GM19035 (cell line): ENCODE measurements around the gene AGXT.
"Not testable (repeated sequence)": the region's sequence is repeated elsewhere in the genome, so short reads cannot be mapped to it uniquely, and the experiment has no call there.

ENCODE experiments used
- ATAC-seq: cut with Tn5 transposase; IDR thresholded peaks from one replicate; pipeline ENCODE4 v1.9.1; 2021; ENCODE audit not compliant: unreplicated experiment

AGXT gene

DNA sequence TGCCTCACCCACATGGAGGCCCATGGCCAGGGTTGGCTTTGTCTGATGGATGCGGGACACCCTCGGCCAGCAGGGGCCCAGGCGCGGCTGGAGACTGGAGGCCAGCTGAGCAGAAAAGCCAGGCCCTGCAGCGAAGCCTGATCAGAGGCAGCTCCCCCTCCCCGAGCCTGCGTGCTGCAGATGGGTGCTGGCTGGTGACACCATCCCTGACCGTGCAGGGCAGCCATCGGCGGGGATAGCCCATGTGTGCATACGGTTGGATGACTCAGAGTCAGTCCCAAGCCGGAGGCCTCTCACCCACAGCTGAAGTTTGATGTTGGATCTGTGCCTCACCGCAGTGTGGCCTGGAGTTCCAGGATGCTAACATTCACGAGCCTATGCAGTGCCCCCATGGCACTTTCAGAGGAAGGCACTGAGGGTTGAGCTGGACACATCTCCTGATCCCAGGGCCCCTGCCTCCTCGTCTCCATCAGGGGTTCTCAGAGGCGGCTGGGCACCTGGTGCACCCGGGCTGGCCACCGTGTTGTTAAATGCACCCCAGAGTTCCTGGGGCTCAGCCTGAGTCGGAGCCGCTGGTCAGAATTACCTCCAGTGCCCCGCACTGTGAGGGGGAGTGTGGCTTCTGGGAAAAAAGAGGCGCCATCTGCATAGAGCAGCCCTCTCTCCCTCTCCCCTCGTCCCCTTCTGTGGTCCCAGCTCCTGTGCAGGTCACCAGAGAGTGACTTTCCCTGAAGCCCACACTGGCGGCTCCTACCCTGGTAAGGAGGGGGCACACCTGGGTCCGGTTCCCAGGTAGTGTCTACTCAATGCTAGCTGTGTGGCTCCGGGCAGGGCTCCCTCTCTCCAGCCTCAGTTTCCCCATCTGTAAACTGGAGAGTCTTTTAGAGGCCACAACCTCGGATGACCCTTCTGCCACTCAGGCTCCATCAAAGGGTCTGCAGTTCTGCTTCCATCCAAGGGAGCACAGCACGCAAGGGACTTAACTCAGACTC is 29.2 kb upstream of the AGXT start:
- ATAC-seq: no peak

DNA sequence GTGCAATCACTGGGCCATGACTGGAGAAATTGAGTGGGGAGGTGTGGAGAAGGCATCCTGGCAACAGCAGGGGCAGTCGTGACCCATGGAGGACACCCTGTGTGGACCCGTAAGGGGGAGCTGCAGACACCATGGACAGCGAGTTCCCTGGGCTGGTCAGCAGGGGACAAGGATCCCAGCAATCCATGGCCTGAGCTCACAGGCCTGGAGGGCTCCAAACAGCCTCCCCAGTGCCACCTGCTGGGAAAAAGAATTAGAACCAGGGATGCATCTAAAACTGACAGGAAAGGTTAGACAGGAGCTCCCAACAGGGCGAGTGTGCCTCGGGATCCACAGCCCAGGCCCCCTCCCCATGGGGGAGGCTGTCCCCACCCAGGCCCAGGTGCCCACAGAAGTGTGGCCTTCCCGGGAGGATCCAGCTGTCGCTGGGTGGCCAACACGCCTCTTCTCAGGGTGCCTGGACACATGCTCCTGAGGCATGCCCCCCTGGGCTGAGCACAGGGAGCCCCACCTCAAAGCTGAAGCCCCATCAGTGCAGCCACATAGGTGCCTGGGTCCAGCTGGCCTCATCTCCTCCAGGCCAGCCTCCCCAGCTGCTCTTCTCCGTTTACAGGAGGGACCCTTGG is 28.1 kb upstream of the AGXT start:
- ATAC-seq: no peak

DNA sequence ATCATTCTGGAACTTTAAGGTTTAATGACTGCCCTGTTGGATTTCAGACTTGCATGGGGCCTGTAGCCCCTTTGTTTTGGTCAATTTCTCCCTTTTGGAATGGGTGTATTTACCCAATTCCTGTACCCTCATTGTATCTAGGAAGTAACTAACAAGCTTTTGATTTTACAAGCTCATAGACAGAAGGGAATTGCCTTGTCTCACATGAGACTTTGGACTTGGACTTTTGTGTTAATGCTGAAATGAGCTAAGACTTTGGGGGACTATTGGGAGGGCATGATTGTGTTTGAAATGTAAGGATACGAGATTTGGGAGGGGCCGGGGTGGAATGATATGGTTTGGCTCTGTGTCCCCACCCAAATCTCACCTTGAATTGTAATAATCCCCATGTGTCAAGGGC is 22.3 kb upstream of the AGXT start:
- not testable (repeated sequence) for ATAC-seq

DNA sequence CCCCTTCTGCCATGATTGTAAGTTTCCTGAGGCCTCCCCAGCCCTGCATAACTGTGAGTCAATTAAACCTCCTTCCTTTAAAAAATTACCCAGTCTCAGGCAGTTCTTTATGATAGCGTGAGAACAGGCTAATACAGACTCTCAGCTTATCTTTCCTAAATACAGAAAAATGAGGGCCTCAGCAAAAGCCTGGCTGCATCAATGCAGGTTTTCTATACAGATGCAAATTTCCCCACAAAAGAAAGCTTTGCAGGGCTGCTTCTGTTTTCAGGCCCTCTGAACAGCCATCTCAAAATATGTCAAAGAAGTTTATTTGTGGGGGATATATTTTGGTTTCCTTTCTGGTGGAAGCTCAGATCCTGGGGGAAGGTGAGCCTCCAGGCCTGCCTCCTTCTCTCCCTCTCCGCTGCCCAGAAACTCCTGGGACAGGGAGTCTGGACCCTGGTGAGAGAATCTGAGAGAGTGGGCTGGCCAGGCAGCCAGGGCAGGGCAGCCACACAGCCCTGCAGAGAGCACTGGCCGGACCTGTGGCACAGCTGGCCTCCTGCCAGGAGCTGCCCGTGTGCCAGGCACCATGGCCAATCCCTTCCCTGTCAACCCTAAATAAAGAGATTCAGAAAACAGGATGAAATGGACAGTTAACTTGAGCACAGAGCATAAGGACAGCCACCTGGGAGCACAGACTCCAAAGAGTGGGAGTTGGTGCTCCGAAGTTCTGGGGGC is 21.6 kb upstream of the AGXT start:
- no peak for ATAC-seq

GRCh38 chr2:240847817-240848216 is 20.8 kb upstream of the AGXT start:
- no peak for ATAC-seq

GRCh38 chr2:240848900-240849680 is 19.5 kb upstream of the AGXT start:
- no peak for ATAC-seq

- no peak for ATAC-seq
These were observed 18.6 kb upstream of the AGXT start for GRCh38 chr2:240850026-240850425.

GRCh38 chr2:240850756-240851077 is 17.9 kb upstream of the AGXT start:
- no peak for ATAC-seq

DNA sequence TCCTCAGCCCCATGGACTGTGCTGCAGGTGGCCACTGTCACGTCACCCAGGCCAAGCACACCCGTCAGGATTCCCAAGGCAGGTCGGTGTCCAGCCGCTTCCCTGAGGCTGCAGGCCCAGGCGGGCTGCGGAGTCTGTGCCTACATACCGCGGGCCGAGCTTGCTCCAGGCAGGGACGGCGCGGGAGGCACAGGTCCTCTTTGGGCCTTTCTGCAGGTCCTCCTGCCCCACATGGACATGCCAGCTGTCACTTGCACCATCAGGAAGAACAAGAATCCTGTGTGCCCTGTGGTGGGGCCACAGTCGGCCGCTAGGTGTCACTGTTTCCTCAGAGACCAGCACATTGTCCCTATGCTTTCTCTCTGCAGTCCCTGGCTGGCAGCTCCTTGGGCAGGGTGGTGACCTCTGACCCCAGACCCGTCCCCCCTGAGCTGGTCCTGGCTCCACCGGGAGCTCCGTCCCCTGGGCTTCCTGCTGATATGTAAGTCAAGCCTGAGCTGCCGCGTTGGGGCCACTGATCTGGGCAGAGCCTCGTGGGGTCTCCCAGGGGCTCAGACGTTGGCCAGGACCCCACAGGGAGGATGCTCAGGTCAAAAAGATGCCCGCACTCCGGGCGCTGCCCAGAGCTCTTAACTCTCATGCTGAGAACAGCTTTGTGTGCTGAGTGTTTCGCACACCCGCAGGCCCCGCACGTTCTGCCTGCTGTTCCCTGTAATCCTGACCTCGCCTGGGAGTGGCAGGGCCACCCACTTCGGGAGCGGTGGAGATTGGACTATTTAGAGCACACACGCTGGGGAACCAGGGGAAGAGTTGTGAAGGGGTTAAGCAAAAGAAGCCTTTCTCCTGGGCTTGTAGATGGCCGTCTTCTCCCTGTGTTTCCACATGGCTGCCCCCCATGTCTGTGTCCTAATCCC is 17.3 kb upstream of the AGXT start:
- ATAC-seq: no peak

DNA sequence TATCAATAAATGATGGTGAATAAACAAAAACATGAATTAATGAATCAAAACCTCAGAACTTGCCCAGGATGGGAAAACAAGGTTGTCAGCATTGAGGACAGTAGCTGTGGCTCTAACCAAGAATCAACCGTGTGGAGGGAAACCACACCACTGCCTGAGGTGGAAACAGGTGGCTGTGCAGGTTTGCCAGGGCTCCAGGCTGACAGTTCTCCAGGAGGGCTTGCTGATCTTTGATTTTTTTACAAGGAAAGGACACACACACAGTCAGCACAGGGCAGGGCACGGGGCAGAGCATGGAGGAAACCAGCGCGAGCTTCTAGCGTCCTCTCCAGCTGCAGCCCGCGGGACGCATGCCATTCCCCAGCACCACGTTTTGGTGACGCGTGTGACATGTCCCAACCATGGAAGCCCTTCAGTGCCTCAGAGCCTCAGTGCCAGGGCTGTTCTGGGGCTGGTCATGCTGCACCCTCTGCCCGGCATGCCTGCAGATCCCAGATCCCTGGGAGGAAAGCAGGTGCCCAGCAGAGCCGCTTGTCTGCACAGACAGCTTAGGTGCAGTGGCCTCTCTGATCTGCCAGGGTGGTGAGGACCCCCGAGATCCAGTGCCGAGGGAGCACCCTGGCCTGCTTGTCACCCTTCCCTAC is 15.8 kb upstream of the AGXT start:
- ATAC-seq: no peak

- ATAC-seq: no peak
These were observed 13.0 kb upstream of the AGXT start for GRCh38 chr2:240855670-240856069.

DNA sequence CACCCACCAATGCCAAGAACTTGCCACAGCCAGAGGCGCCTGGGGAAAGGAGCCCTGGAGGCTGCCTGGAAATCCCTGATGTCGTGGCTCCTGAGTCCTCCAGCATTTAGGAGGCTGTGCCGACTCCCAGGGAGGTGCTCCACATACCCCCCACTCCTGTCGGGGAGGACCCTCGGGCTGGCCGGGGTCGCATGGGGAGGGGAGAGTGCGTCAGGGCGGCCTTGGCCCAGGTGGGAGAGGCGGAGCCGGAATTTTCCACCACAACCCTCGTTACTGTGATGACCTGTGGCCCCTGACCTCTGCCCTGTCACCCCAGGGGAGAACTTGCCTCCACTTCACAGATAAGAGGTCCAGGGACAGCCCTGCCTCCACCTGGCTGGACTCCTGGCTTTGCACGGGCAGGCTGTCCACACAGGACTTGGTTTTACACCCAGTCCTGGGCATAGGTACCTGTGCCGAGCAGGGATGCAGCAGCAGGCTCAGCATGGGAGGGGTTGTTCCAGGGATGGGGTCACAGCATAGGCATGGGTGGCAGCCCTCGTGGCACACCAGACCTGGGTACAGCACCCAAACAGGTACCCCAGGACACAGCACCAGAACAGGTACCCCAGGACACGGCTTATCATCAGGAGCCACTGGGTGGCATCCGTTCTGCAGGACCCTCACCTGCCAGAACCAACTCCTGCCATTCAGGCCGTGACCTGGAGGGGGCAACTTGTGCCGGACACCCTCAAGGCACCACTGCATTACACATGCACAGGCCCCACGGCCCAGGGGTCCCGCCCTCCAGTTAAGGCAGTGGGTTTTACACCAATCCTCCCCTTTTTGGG is 12.3 kb upstream of the AGXT start:
- ATAC-seq: no peak

GRCh38 chr2:240857039-240858008 is 11.3 kb upstream of the AGXT start:
- ATAC-seq: no peak

DNA sequence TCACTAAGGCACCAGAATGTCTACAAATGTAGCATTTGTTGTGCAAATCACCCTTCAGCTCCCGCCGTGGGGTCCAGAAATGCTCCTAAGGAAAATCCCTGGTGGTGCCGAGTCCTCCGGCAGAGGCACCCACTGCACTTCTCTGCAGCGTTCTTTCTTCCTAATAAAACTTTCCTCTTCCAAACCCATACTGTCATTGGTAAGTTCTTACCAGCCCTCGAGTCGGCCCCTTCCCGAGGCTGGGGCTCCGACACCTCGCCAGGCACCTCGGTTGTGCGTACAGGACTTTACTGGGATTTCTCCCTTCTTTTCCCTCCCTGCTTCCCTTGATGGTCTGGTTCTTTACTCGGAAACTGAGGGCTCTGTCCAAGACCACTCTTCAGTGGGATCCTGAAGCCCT is 10.3 kb upstream of the AGXT start:
- no peak for ATAC-seq

DNA sequence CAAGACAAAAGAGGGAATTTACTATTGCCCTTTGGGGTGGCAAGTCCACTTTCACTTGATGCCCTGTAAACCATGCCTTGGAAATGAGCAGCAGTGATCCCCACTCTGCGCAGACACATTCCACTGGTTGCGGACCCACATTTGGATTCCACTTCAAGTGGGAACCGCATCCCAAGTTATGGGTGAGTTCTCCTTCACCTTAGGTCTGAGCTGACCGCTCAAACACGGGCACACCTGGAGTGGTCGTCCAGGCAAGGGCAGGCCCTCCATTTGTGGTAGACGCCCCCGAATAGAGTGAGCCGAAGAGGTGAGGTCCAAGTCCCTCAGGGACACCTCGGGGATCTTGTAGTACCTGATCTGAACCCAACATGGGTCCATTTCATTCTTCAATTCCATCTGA is 9.8 kb upstream of the AGXT start:
- no peak for ATAC-seq

DNA sequence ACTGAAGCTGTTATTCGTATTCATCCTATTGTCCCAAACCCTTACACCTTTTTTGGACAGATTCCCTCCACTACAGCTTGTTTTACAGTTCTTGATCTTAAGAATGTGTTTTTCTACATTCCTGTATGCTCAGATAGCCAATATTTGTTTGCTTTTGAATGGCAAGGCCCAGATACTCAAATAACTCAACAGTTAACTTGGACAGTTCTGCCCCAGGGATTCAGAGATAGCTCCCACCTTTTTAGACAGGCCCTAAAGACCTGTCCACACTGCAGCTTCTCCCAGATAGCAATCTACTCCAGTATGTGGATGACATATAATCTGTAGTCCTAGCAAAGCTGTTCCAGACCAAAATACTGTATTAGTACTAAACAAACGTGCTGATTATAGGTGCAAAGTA is 7.1 kb upstream of the AGXT start:
- ATAC-seq: no peak

- no peak for ATAC-seq
These were observed 4.1 kb upstream of the AGXT start for GRCh38 chr2:240864475-240864874.

- ATAC-seq: no peak
These were observed 3.2 kb upstream of the AGXT start for GRCh38 chr2:240865391-240865790.
